HFF-Myc (cell line): ENCODE data around the gene ATXN7L2.

Source experiments
- DNase-seq: peaks from one replicate; pipeline ENCODE4 v3.0.0-alpha.2; 2011; ENCODE audit warnings: low read depth; ENCODE audit errors: extremely low read depth
- H3K4me3 ChIP-seq: replicated peaks from 2 replicates; pipeline ENCODE4 v1.5.1; 2011; ENCODE audit warnings: low read depth, mild to moderate bottlenecking, control low read depth, low read length
- CTCF ChIP-seq: IDR thresholded peaks from 2 replicates; pipeline ENCODE4 v1.5.1; 2012; ENCODE audit warnings: mild to moderate bottlenecking, low read depth, low read length, control low read depth; ENCODE audit errors: missing control alignments

The ATXN7L2 gene

GRCh38 chr1:109490029-109490933, 6.6 kb downstream of the ATXN7L2 start:
- DNase-seq, result no peak
- no peak overlapping the region for H3K4me3 ChIP-seq
- peak; percentile 89 for TF ChIP-seq CTCF

- DNase-seq, result no peak
- H3K4me3 ChIP-seq, result no peak overlapping the region
- no peak for TF ChIP-seq CTCF
These were observed 7.2 kb downstream of the ATXN7L2 start for GRCh38 chr1:109490934-109491302.

GRCh38 chr1:109491372-109491771, 7.7 kb downstream of the ATXN7L2 start:
- H3K4me3 ChIP-seq, result no peak overlapping the region
- TF ChIP-seq CTCF, result no peak
- DNase-seq, result no peak

GRCh38 chr1:109492779-109493178, 9.1 kb downstream of the ATXN7L2 start:
- TF ChIP-seq CTCF, result no peak
- DNase-seq, result no peak
- H3K4me3 ChIP-seq, result no peak overlapping the region

GRCh38 chr1:109493227-109493626, 9.5 kb downstream of the ATXN7L2 start:
- no peak for DNase-seq
- peak overlapping the region; percentile 70 for H3K4me3 ChIP-seq
- no peak for TF ChIP-seq CTCF

- H3K4me3 ChIP-seq, result peak within 1 kb of the TSS; percentile 70
- TF ChIP-seq CTCF, result peak; percentile 97
These were observed 10.3 kb downstream of the ATXN7L2 start, which contains the start of gene CYB561D1 for GRCh38 chr1:109493805-109494539. Gene CYB561D1, plus strand, starts transcription at chr1:109494094. Its CDS starts 46 bp downstream, at chr1:109494140.

More at GRCh38 chr1:109493805-109494539, 10.3 kb downstream of the ATXN7L2 start, which contains the start of gene CYB561D1:
- no peak for DNase-seq
